ENCODE results near the gene FAM241A. TPM values are rescaled to one million over a fixed set of nuclear protein-coding genes. Genes with fewer than 3 reads are reported as not detected.

The FAM241A gene
- total RNA-seq, 6 donors from 2014 or later, result 1.9 to 6.5 (median 4.2) TPM

DNA sequence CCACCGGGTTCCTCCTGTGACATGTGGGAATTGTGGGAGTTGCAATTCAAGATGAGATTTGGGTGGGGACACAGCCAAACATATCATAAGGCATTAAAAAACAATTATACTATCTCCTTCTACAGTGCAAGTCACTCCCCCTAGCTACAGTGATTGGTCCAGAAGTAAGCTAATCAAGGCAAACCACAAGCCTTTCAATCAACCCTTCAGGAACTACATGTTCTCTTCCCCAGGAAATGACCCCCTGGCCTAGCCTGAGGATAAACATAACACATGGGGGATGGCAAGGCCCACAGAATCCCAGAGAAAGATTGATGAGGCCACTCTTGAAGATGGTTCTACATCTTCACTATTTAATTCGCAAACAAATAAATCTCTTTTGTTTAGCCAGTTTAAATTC lies 25.2 kb upstream of the FAM241A start:
- no peaks in the 10 kb centered on the region for H3K4me1 ChIP-seq
- DNase-seq, result no peak
- no peak for ATAC-seq (ENCODE audit: low FRiP score in 2 of 2)

DNA sequence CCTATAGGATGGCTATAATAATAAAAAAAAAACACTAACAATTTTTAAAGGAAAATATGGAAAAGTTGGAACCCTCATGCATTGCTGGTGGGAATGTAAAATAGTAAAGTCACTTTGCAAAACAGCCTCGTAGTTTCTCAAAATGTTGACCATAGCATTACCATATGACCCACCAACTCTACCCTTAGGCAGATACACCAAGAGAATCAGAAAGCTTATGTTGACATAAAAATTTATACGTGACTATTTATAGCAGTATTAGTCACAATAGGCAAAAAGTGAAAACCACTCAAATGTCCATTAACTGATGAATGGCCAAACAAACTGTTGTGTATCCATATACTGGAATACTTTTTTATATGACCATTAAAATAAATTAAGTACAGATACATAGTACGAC lies 19.8 kb upstream of the FAM241A start:
- Histone ChIP-seq H3K27ac (no peak overlapping the region), H3K4me1 (no peaks in the 10 kb centered on the region), H3K36me3 (no peaks in the 10 kb centered on the region), H3K4me3 (no peak overlapping the region), H3K27me3 (no peaks in the 10 kb centered on the region), H3K9me3 (no peaks in the 10 kb centered on the region)
- WGBS, 2 donors, result 77 to 84% methylated on average over 3 of the region's 3 CpGs
- ATAC-seq (ENCODE audit: low FRiP score in 2 of 2), result no peak
- TF ChIP-seq EP300 (IDR thresholded peaks at IDR 0.05), result no peak
- no peak for TF ChIP-seq POLR2A (IDR thresholded peaks at IDR 0.05)
- TF ChIP-seq, protein P1, sequence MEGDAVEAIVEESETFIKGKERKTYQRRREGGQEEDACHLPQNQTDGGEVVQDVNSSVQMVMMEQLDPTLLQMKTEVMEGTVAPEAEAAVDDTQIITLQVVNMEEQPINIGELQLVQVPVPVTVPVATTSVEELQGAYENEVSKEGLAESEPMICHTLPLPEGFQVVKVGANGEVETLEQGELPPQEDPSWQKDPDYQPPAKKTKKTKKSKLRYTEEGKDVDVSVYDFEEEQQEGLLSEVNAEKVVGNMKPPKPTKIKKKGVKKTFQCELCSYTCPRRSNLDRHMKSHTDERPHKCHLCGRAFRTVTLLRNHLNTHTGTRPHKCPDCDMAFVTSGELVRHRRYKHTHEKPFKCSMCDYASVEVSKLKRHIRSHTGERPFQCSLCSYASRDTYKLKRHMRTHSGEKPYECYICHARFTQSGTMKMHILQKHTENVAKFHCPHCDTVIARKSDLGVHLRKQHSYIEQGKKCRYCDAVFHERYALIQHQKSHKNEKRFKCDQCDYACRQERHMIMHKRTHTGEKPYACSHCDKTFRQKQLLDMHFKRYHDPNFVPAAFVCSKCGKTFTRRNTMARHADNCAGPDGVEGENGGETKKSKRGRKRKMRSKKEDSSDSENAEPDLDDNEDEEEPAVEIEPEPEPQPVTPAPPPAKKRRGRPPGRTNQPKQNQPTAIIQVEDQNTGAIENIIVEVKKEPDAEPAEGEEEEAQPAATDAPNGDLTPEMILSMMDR (IDR thresholded peaks at IDR 0.05), result no peak
- no peak for TF ChIP-seq POLR2AphosphoS5 (IDR thresholded peaks at IDR 0.05)
- no peak for DNase-seq

More for the DNA sequence above, 25.2 kb upstream of the FAM241A start:
- Histone ChIP-seq H3K4me3 (no peak overlapping the region), H3K27me3 (no peaks in the 10 kb centered on the region), H3K27ac (no peak overlapping the region), H3K36me3 (no peaks in the 10 kb centered on the region), H3K9me3 (no peaks in the 10 kb centered on the region)
- TF ChIP-seq, protein P1 (IDR thresholded peaks at IDR 0.05), result no peak
- TF ChIP-seq POLR2AphosphoS5 (IDR thresholded peaks at IDR 0.05) (no peak), POLR2A (IDR thresholded peaks at IDR 0.05) (no peak), EP300 (IDR thresholded peaks at IDR 0.05) (no peak)
- WGBS, 2 donors, result 85 to 86% methylated on average over 2 of the region's 2 CpGs

DNA sequence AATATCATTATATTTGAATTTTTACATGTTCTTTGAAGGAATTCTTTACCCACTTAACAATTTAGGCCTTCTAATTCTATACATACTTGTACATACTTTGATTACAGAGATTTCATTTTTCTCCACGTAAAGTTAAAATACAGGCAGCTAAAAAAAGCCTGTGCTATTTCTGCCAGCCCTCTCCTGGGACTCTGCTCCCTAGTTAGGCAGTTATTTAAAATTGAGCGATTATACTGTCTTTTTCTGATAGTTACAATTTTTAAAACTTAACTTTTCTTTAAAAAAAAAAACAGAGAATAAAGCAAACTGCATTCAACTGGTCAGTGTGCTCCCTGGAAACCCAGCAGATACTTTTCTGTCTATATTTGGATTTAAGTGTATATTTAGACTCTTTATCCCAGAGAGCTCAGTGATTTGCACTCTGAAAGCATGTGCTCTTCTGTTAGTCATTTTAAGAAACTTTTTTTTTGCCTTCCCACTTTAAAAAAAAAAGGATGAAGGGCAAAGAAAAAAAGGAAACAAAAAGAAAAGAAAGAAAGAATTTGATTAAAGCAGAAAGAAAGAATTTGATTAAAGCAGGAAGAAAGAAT lies 18.1 kb upstream of the FAM241A start:
- no peak for ATAC-seq (ENCODE audit: low FRiP score in 2 of 2)
- Histone ChIP-seq H3K4me3 (no peak overlapping the region), H3K27me3 (no peaks in the 10 kb centered on the region), H3K36me3 (no peaks in the 10 kb centered on the region), H3K9me3 (no peaks in the 10 kb centered on the region), H3K27ac (no peak overlapping the region), H3K4me1 (no peaks in the 10 kb centered on the region)
- DNase-seq, result no peak
- no peak for TF ChIP-seq EP300 (IDR thresholded peaks at IDR 0.05)
- TF ChIP-seq POLR2A (IDR thresholded peaks at IDR 0.05), result no peak
- no peak for TF ChIP-seq POLR2AphosphoS5 (IDR thresholded peaks at IDR 0.05)
- TF ChIP-seq, protein P1 (IDR thresholded peaks at IDR 0.05), result no peak
- 69 to 85% methylated on average over 2 of the region's 2 CpGs for WGBS, 2 donors

- 88 to 89% methylated on average over 3 of the region's 3 CpGs for WGBS, 2 donors
- ATAC-seq (ENCODE audit: low FRiP score in 2 of 2) (no peak), DNase-seq (no peak)
- Histone ChIP-seq H3K36me3 (no peaks in the 10 kb centered on the region), H3K9me3 (no peaks in the 10 kb centered on the region), H3K27me3 (no peaks in the 10 kb centered on the region), H3K4me3 (no peak overlapping the region), H3K27ac (no peak overlapping the region), H3K4me1 (no peaks in the 10 kb centered on the region)
- TF ChIP-seq, protein P1 (IDR thresholded peaks at IDR 0.05), result no peak
- no peak for TF ChIP-seq EP300 (IDR thresholded peaks at IDR 0.05)
- no peak for TF ChIP-seq POLR2A (IDR thresholded peaks at IDR 0.05)
- no peak for TF ChIP-seq POLR2AphosphoS5 (IDR thresholded peaks at IDR 0.05)
Observed at GRCh38 chr4:112127803-112128202, 17.5 kb upstream of the FAM241A start.

DNA sequence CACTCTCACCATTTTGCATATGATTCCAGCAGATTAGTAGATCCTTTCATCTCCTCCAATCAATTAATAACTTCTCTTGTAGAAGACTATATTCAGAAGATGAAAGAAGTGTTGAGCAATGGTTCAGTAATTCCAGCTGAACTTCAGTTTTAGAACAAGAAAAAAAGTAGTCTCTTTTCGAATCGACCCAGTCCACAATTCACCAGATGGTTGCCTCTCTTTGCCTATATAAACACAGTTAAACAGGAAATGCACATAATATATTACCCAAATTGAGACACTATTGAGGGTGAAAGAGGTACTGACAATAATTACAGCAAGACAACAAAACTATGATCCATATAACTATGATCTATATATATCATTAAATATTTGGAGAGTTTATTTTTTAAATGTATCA lies 16.8 kb upstream of the FAM241A start:
- Histone ChIP-seq H3K4me1 (no peaks in the 10 kb centered on the region), H3K9me3 (no peaks in the 10 kb centered on the region), H3K27me3 (no peaks in the 10 kb centered on the region), H3K36me3 (no peaks in the 10 kb centered on the region), H3K4me3 (no peak overlapping the region), H3K27ac (no peak overlapping the region)
- DNase-seq, result no peak
- 43 to 49% methylated on average over 2 of the region's 2 CpGs for WGBS, 2 donors
- ATAC-seq (ENCODE audit: low FRiP score in 2 of 2), result no peak
- TF ChIP-seq, protein P1 (IDR thresholded peaks at IDR 0.05), result no peak

Measured in upper lobe of left lung (tissue), 6 donors.